Nephron progenitor cell (in vitro differentiated cells): ENCODE results near the gene PRDM16.

ENCODE experiments used
- DNase-seq: peaks from one replicate; pipeline ENCODE4 v3.0.0; 2021
- H3K27ac Mint-ChIP-seq: 2 replicates; pipeline ENCODE4 v1.8.0; 2021; ENCODE audit warnings: mild to moderate bottlenecking, moderate library complexity, mixed read lengths
- H3K27me3 Mint-ChIP-seq: 2 replicates; pipeline ENCODE4 v1.8.0; 2021; ENCODE audit warnings: mild to moderate bottlenecking, low read depth, mixed read lengths; ENCODE audit not compliant: poor library complexity
- H3K36me3 Mint-ChIP-seq: 2 replicates; pipeline ENCODE4 v1.8.0; 2021; ENCODE audit warnings: low read depth, mixed read lengths
- H3K4me1 Mint-ChIP-seq: 2 replicates; pipeline ENCODE4 v1.8.0; 2021; ENCODE audit warnings: mixed read lengths
- H3K4me3 Mint-ChIP-seq: 2 replicates; pipeline ENCODE4 v1.8.0; 2021; ENCODE audit warnings: mild to moderate bottlenecking, moderate library complexity, mixed read lengths
- H3K9me3 Mint-ChIP-seq: 2 replicates; pipeline ENCODE4 v1.8.0; 2021; ENCODE audit warnings: mild to moderate bottlenecking, moderate library complexity, mixed read lengths
- CTCF ChIP-seq: fragments of 200-600 bp; sonication (generic); IDR thresholded peaks from 2 replicates; pipeline ENCODE4 v1.5.0; 2021; ENCODE audit warnings: antibody characterized with exemption

Gene PRDM16

GRCh38 chr1:3096345-3096744 lies 27.3 kb downstream of the PRDM16 start:
- H3K36me3 Mint-ChIP-seq: no peaks in the 10 kb centered on the region
- peaks cover 29% of the 10 kb centered on the region for H3K27me3 Mint-ChIP-seq
- H3K4me3 Mint-ChIP-seq: no peak overlapping the region
- H3K4me1 Mint-ChIP-seq: peaks cover 5% of the 10 kb centered on the region
- H3K9me3 Mint-ChIP-seq: no peaks in the 10 kb centered on the region
- H3K27ac Mint-ChIP-seq: no peak overlapping the region
- no peak for TF ChIP-seq CTCF
- no peak for DNase-seq

GRCh38 chr1:3097231-3097630 lies 28.2 kb downstream of the PRDM16 start:
- no peak for TF ChIP-seq CTCF
- Mint-ChIP-seq H3K27me3 (peaks cover 24% of the 10 kb centered on the region), H3K4me1 (peaks cover 10% of the 10 kb centered on the region)

GRCh38 chr1:3097861-3098260 lies 28.9 kb downstream of the PRDM16 start:
- Mint-ChIP-seq H3K36me3 (no peaks in the 10 kb centered on the region), H3K4me3 (no peak overlapping the region), H3K9me3 (no peaks in the 10 kb centered on the region), H3K27ac (no peak overlapping the region), H3K4me1 (peaks cover 16% of the 10 kb centered on the region), H3K27me3 (peaks cover 26% of the 10 kb centered on the region)
- no peak for DNase-seq
- TF ChIP-seq CTCF: no peak

More at GRCh38 chr1:3097231-3097630, 28.2 kb downstream of the PRDM16 start:
- no peak overlapping the region for H3K4me3 Mint-ChIP-seq
- no peaks in the 10 kb centered on the region for H3K36me3 Mint-ChIP-seq
- DNase-seq: no peak
- H3K27ac Mint-ChIP-seq: no peak overlapping the region
- H3K9me3 Mint-ChIP-seq: no peaks in the 10 kb centered on the region

- no peak overlapping the region for H3K27ac Mint-ChIP-seq
- H3K9me3 Mint-ChIP-seq: no peaks in the 10 kb centered on the region
- H3K27me3 Mint-ChIP-seq: peaks cover 26% of the 10 kb centered on the region
- no peak for TF ChIP-seq CTCF
- peaks cover 28% of the 10 kb centered on the region for H3K4me1 Mint-ChIP-seq
- H3K4me3 Mint-ChIP-seq: no peak overlapping the region
- DNase-seq: no peak
- no peaks in the 10 kb centered on the region for H3K36me3 Mint-ChIP-seq
Observed at GRCh38 chr1:3099861-3100260, 30.9 kb downstream of the PRDM16 start.

- Mint-ChIP-seq H3K36me3 (no peaks in the 10 kb centered on the region), H3K27me3 (peaks cover 19% of the 10 kb centered on the region), H3K27ac (no peak overlapping the region), H3K4me1 (peaks cover 35% of the 10 kb centered on the region), H3K4me3 (no peak overlapping the region), H3K9me3 (no peaks in the 10 kb centered on the region)
- TF ChIP-seq CTCF: no peak
- no peak for DNase-seq
Observed at GRCh38 chr1:3101124-3101939, 32.3 kb downstream of the PRDM16 start.

- DNase-seq: no peak
Observed at GRCh38 chr1:3102641-3103040, 33.6 kb downstream of the PRDM16 start.

More at GRCh38 chr1:3102641-3103040, 33.6 kb downstream of the PRDM16 start:
- Mint-ChIP-seq H3K27me3 (peaks cover 15% of the 10 kb centered on the region), H3K4me1 (peaks cover 35% of the 10 kb centered on the region), H3K27ac (no peak overlapping the region), H3K36me3 (no peaks in the 10 kb centered on the region), H3K4me3 (no peak overlapping the region), H3K9me3 (no peaks in the 10 kb centered on the region)
- TF ChIP-seq CTCF: no peak
